Embryonic facial prominence (tissue), 1 donor: Measurements from ENCODE around the gene SCD.
"Not testable (repeated sequence)": the region's sequence is repeated elsewhere in the genome, so short reads cannot be mapped to it uniquely, and the experiment has no call there.

Source experiments
- DNase-seq: peaks from one replicate; pipeline ENCODE4 v3.0.0-alpha.2; 2016; ENCODE audit errors: extremely low spot score

The SCD gene

GRCh38 chr10:100346765-100347567 is at the start of gene SCD:
TSS of gene SCD (plus strand) at chr10:100347233. CDS start at chr10:100347505, 272 bp downstream.
- peak; percentile 80 for DNase-seq

- DNase-seq = no peak
Observed at GRCh38 chr10:100297242-100297641, 49.8 kb upstream of the SCD start.

DNA sequence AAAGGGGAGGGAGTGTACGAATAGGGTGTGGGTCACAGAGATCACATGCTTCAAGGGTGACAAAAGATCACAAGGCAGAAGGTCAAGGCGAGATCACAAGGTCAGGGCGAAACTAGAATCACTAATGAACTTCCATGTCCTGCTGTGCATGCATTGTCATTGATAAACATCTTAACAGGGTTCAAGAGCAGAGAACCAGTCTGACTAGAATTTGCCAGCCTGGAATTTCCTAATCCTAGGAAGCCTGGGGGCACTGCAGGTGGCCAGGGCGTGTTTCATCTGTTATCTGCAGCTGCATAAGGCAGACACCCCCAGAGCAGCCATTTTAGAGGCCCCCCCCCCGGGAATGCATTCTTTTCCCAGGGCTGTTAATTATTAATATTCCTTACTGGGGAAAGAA is 45.9 kb upstream of the SCD start:
- not testable (repeated sequence) for DNase-seq

- DNase-seq = no peak
Observed at GRCh38 chr10:100303724-100304319, 43.2 kb upstream of the SCD start.

GRCh38 chr10:100304414-100304813 is 42.6 kb upstream of the SCD start:
- DNase-seq = no peak

- DNase-seq = no peak
Observed at GRCh38 chr10:100306861-100307260, 40.2 kb upstream of the SCD start.

GRCh38 chr10:100307684-100308083 is 39.3 kb upstream of the SCD start:
- no peak for DNase-seq

DNA sequence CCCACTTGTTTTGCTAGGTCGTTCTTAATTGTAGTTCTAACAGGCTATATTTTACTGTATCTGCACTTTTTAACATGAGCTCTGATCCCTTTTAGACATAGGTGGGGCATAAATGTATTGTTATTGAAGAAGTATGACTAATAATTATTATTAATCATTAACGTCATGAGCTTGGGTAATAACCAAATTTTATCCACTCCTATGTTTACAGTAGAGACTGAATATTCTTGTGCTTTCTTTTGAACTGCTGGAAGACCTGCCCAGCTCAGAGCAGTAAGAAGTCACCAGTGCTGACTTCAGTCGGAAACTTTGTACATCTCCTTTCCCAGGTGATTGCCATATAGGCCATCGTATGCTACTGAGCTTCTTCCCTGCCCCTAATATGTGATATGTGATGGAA is 35.7 kb upstream of the SCD start:
- no peak for DNase-seq

GRCh38 chr10:100315615-100316014 is 31.4 kb upstream of the SCD start:
- DNase-seq = no peak

DNA sequence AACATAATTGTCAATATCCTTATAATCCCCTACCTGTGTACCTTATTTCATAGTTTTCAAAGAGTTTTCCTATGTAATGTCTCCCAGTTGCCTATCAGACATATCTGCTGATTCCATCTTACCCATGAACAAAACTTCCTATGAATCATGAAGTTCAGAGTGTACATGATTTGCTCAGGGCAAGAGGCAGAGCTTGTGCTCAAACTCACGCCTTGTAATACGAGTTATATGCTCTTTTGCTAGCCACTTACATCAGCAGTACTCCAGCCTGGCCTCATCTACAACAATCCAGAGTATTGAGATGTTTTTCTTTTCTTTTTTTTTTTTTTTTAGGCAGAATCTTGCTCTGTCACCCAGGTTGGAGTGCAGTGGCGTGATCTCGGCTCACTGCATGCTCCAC is 28.8 kb upstream of the SCD start:
- no peak for DNase-seq

DNA sequence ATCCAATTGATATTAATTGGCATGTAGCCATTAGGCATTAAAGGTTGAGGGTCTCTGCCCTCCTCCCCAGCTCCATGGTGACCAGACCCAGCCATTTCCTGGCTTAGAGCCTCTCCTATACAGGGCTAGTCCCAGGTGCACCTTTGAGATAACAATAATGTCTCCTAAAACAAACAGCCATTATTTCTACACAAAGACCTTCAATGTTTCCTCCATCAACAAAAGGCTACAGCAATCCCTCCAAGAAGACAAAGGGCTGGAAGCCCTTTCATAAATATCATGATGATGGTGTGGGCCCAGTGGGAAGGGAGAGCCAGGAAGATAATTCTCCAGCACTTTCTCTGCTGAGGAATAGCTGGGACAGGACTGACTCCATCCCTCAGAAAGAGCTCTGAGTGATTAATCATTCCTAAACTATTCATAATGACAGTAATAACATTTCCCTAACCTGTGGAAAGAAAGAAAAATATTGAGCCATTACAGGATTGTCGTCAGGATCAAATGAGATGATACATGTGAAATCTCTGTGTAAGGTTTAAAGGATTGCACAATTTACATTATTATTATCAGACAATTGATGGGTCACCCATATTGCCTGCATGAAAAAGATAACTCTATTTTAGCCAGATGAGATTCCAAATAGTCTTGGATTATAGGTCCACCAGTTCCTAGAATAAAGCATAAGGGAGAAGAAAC is 27.2 kb upstream of the SCD start:
- DNase-seq = no peak

DNA sequence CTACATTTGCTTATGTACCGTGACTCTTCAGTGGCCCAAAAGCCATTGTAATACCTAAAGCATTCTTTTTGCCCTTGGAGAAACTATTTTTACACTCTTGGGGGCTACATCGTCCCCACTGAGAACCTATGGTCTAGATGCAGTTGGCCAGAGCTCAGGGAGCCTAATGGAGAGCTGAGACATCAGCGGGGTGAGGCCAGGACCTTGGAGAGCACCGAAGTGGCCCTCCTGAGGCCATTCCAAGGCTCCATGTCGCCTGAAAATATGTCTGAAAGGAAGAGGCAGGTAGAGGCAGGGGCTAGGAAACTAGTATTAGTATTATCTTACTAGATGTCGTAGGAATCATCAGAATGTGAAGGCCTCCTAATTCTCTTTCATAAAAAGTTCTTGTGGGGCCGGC is 21.9 kb upstream of the SCD start:
- DNase-seq = no peak

DNA sequence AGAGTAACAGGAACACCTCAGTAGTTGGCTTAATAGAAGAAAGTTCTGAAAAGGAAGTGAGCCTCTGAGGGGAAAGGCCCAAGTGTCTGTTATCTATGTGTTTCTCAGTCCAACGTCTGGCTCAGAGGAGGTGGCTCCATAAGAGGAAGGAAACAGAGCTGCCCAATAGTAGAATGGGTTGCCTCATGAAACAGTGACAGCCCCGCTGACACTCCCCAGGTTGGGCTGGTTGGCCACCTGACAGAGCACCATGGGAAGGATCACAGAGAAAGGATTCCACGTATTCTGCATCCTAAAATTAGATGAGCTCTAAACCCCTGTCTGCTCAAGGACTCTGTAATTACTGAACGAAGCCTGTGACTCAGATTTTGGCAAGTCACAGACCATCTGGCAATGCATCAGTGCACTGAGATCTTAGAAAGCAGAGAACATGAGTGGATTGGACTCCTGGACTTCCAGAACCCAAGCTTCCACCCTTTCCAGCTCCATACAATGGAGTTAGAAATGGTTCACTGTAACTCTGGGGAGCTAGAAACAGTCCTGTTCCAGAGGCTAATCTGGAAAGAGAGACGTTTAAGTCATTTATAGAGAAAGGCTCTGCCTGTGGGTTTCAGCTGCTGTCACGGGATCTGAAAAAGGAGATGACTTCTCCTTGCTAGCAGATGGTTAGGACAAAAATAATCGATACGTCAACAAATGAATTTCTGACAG is 19.9 kb upstream of the SCD start:
- DNase-seq = no peak

GRCh38 chr10:100327718-100328009 is 19.4 kb upstream of the SCD start:
- no peak for DNase-seq

GRCh38 chr10:100328198-100328597 is 18.8 kb upstream of the SCD start:
- no peak for DNase-seq

- no peak for DNase-seq
Observed at GRCh38 chr10:100330079-100330478, 17.0 kb upstream of the SCD start, which contains the start of gene PKD2L1. TSS of gene PKD2L1 (minus strand) at chr10:100330228. CDS start at chr10:100330103, 125 bp downstream.

- DNase-seq = no peak
Observed at GRCh38 chr10:100333106-100333505, 13.9 kb upstream of the SCD start.

DNA sequence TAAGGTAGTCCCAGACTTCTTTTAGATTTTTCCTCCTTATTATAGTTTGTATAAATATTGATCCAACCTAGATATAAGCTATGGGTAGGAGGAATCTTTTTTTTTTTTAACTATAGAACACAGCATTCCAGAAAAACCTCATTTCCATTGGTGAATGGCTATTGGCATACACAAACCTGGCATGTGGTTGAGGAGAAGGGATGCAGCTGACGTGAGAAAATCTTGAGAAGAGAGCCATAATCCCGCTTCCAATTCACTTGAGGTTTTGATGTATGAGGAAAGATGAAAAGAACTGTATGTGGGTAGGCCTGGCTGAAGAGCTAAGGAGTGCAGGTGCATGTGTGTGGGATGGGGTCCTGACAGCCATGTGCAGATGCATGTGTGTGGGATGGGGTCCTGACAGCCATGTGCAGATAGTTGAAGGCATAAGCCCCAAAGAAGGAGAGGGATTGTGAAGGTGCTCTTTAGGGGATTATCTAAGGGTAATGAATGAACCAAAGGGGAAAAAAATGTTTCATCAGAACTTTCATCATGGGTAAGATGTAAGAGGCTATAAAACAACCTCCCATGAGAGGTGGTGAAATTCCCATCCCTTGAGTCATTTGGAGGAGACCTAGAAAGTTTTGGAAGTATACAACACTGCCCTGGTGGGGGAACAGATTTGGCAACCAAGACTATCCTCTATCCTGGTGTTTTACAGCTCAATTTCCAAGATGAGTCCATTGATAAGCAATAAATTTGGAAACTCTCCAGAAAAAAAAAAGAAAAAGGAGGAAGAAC is 13.2 kb upstream of the SCD start:
- no peak for DNase-seq

- DNase-seq = no peak
Observed at GRCh38 chr10:100334762-100335161, 12.3 kb upstream of the SCD start.

DNA sequence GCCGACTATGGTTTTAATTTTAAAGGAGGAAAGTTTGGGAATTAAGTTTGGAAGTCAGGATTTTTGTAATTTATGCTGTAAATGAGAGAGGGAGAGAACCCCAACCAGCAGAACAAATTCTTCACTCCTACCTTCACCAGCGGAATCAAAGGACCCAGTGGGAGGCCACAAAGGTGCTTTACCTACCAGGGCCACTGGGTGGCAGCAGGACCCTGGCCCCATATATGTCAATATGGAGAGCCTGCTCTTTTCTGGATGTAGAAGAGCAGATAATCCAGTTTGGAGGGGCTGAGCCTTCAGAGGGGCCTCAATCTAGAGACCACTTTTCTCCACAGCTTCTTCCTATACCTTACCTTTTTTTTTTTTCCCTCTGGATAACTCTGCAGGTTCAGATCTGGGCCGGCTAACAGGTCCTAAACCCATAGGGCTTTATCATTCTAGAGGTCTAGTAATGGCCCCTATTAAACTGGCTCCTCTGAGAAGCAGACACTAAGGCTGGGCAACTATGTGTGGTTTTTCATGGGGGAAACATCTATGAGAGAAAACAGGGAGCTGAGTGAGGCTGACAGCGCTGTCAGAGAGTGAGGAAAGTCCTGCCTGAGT is 8.5 kb upstream of the SCD start:
- DNase-seq = no peak

DNA sequence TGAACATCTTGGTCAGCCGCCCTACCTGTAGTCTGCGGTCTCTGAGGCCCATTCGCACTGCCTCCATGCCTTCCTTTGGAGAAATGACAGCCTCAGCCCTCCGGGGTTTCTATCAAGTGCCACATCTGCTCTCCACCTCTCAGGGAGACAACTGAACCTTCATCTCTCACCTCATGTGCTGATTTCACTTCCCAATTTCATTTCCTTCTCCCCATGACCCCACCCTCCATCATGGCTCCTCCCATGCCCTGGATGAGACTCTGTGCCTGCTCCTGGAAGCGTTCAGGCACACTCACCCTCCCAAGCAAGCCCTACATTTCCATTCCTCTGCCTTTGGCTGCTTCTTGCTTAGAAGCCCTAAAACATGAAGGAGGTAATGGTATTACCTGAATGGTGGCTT is 7.8 kb upstream of the SCD start:
- DNase-seq = no peak
